ENCODE data around the gene PIAS4. TPM values are rescaled to one million over a fixed set of nuclear protein-coding genes. Genes with fewer than 3 reads are reported as not detected.

Gene PIAS4
- total and polyA plus RNA-seq, 2 of the 13 experiments (the other 11 are each of a cell fraction or from before 2014, with no cell fraction given) = 9.0 to 20.1 TPM

- Histone ChIP-seq H4K20me1 (ENCODE audit: insufficient read depth, low read length) (peaks cover 1% of the 10 kb centered on the region; the same call in 1 of the 2 replicates), H3K36me3 (replicated peaks in 1 of 2; ENCODE audit: control insufficient read depth in 1 of 2, insufficient read depth in 2 of 2, low read length in 2 of 2) (peaks cover 22 to 35% of the 10 kb centered on the region in 2 experiments)
- intact Hi-C loops (cut with micrococcal nuclease; ENCODE audit: unreplicated experiment) = no loop called here
Observed at GRCh38 chr19:3961007-3961406, 46.5 kb upstream of the PIAS4 start.

GRCh38 chr19:3963458-3964255 lies 43.9 kb upstream of the PIAS4 start:
- Histone ChIP-seq H3K4me3 (replicated peaks in 1 of 3; ENCODE audit: insufficient read depth in 1 of 3, low read depth in 2 of 3, low read length in 3 of 3) (no peak overlapping the region), H3K4me1 (ENCODE audit: insufficient read depth, low read length) (peaks cover 8% of the 10 kb centered on the region), H3K36me3 (replicated peaks in 1 of 2; ENCODE audit: control insufficient read depth in 1 of 2, insufficient read depth in 2 of 2, low read length in 2 of 2) (peaks cover 31 to 49% of the 10 kb centered on the region in 2 experiments), H3K9me3 (ENCODE audit: low read length) (no peaks in the 10 kb centered on the region), H4K20me1 (ENCODE audit: insufficient read depth, low read length) (peaks cover 7% of the 10 kb centered on the region; the same call in 1 of the 2 replicates), H3K27me3 (ENCODE audit: control insufficient read depth in 1 of 2, insufficient read depth in 2 of 2, low read length in 2 of 2) (no peaks in the 10 kb centered on the region), H3K27ac (ENCODE audit: extremely low read length, insufficient read depth, low read length) (no peak overlapping the region), H3K9ac (ENCODE audit: insufficient read depth, low read depth, low read length) (no peak overlapping the region), H3K79me2 (ENCODE audit: insufficient read depth, low read length) (peaks cover 9% of the 10 kb centered on the region), H2AFZ (ENCODE audit: low read length) (no peak overlapping the region), H3K4me2 (ENCODE audit: low read depth, low read length) (no peak overlapping the region)
- no TSS peak for BruUV-seq (replicated peaks)
- DNase-seq (ENCODE audit: low spot score) (no peak), FAIRE-seq (no peak), ATAC-seq (no peak)
- 100% methylated on average over 11 of the region's 35 CpGs for WGBS (ENCODE audit: low lambda C conversion rate)
- TF ChIP-seq DPF2 (CRISPR knock-in tag; IDR thresholded peaks at IDR 0.05; ENCODE audit: borderline replicate concordance, low read depth) (no peak), PCBP2 (optimal IDR thresholded peaks at IDR 0.05; ENCODE audit: low read depth, low read length, poor library complexity, severe bottlenecking) (no peak), ZNF878 (CRISPR knock-in tag; IDR thresholded peaks at IDR 0.05) (no peak), SP4 (CRISPR knock-in tag; IDR thresholded peaks at IDR 0.05) (no peak), RBFOX2 (IDR thresholded peaks at IDR 0.05; ENCODE audit: low read depth, low read length) (0 out of 2 replicates have a peak, but pooled peaks have one; percentile 21), ZNF546 (CRISPR knock-in tag; conservative IDR thresholded peaks at IDR 0.05) (no peak), POLR2AphosphoS2 (IDR thresholded peaks at IDR 0.05; ENCODE audit: low read depth, low read length) (0 out of 2 replicates have a peak, but pooled peaks have one; percentile 35), PHB2 (IDR thresholded peaks at IDR 0.05; ENCODE audit: partially characterized antibody) (no peak), ZNF260 (CRISPR knock-in tag; IDR thresholded peaks at IDR 0.05; ENCODE audit: borderline replicate concordance, low read depth) (no peak), HOXA7 (CRISPR knock-in tag; IDR thresholded peaks at IDR 0.05) (no peak), TBX3 (IDR thresholded peaks at IDR 0.05; ENCODE audit: borderline replicate concordance) (no peak)
- in situ Hi-C loops (cut with HindIII; ENCODE audit: extremely low pct_ligation_motif_present, low pct_unique_long_range_greater_than_20kb) = no loop called here
- POLR2A ChIA-PET = no interaction called here
- intact Hi-C loops (cut with micrococcal nuclease; ENCODE audit: unreplicated experiment) = no loop called here
- CTCF ChIA-PET (ENCODE audit: low intra/inter-chr PET ratio, low total read pairs) = no interaction called here

More at GRCh38 chr19:3961007-3961406, 46.5 kb upstream of the PIAS4 start:
- ChIA-PET CTCF (ENCODE audit: low intra/inter-chr PET ratio, low total read pairs) (no interaction called here), POLR2A (no interaction called here)
- BruUV-seq (replicated peaks) = no TSS peak
- Histone ChIP-seq H3K4me1 (ENCODE audit: insufficient read depth, low read length) (no peaks in the 10 kb centered on the region), H2AFZ (ENCODE audit: low read length) (no peak overlapping the region), H3K4me3 (replicated peaks in 1 of 3; ENCODE audit: insufficient read depth in 1 of 3, low read depth in 2 of 3, low read length in 3 of 3) (no peak overlapping the region), H3K27ac (ENCODE audit: extremely low read length, insufficient read depth, low read length) (no peak overlapping the region), H3K9me3 (ENCODE audit: low read length) (no peaks in the 10 kb centered on the region), H3K9ac (ENCODE audit: insufficient read depth, low read depth, low read length) (no peak overlapping the region), H3K79me2 (ENCODE audit: insufficient read depth, low read length) (no peaks in the 10 kb centered on the region), H3K4me2 (ENCODE audit: low read depth, low read length) (no peak overlapping the region), H3K27me3 (ENCODE audit: control insufficient read depth in 1 of 2, insufficient read depth in 2 of 2, low read length in 2 of 2) (no peaks in the 10 kb centered on the region)
- WGBS (ENCODE audit: low lambda C conversion rate) = 100% methylated on average over 16 of the region's 24 CpGs
- peak; percentile 67 for TF ChIP-seq AGO2 (optimal IDR thresholded peaks at IDR 0.05; ENCODE audit: low read depth, low read length)
- no peak for TF ChIP-seq ATRX (CRISPR knock-in tag; IDR thresholded peaks at IDR 0.05; ENCODE audit: borderline replicate concordance)
- TF ChIP-seq RBFOX2 (IDR thresholded peaks at IDR 0.05; ENCODE audit: low read depth, low read length) = peak; percentile 41
- no peak for DNase-seq (ENCODE audit: low spot score)
- no peak for ATAC-seq
- FAIRE-seq = no peak
- in situ Hi-C loops (cut with HindIII; ENCODE audit: extremely low pct_ligation_motif_present, low pct_unique_long_range_greater_than_20kb) = no loop called here

Data from HepG2 (cell line).